DOHH2 (cell line): Measurements from ENCODE around the gene CDKN1B.

Experiments used
- H3F3A ChIP-seq: fragments of 200-600 bp; sonication (generic), shearing (Covaris generic); 2 replicates; pipeline ENCODE4 v1.6.0; 2016; ENCODE audit warnings: antibody characterized with exemption, mild to moderate bottlenecking; ENCODE audit not compliant: control insufficient read depth, insufficient read depth
- H3K27ac ChIP-seq: fragments of 200-600 bp; sonication (generic); 2 replicates; pipeline ENCODE4 v1.5.1; 2014; ENCODE audit warnings: low read depth, mild to moderate bottlenecking, low read length, moderate library complexity
- H3K27me3 ChIP-seq: fragments of 200-600 bp; sonication (generic); 2 replicates; pipeline ENCODE4 v1.6.1; 2014; ENCODE audit warnings: mild to moderate bottlenecking, low read length, mixed read lengths; ENCODE audit not compliant: control insufficient read depth
- H3K36me3 ChIP-seq: fragments of 200-600 bp; sonication (generic); 2 replicates; pipeline ENCODE4 v1.6.1; 2014; ENCODE audit warnings: mild to moderate bottlenecking, low read length, moderate library complexity, mixed read lengths; ENCODE audit not compliant: control insufficient read depth
- H3K4me1 ChIP-seq: fragments of 200-600 bp; sonication (generic); 2 replicates; pipeline ENCODE4 v1.6.1; 2014; ENCODE audit warnings: mild to moderate bottlenecking, low read length, mixed read lengths; ENCODE audit not compliant: control insufficient read depth
- H3K4me2 ChIP-seq: fragments of 200-600 bp; sonication (generic); 2 replicates; pipeline ENCODE4 v1.6.0; 2014; ENCODE audit warnings: mild to moderate bottlenecking, low read length, moderate library complexity
- H3K4me3 ChIP-seq: fragments of 200-600 bp; sonication (generic); 2 replicates; pipeline ENCODE4 v1.5.1; 2014; ENCODE audit warnings: mild to moderate bottlenecking, low read length, mixed read lengths
- H3K79me2 ChIP-seq: fragments of 200-600 bp; sonication (generic); 2 replicates; pipeline ENCODE4 v1.6.1; 2014; ENCODE audit warnings: mild to moderate bottlenecking, low read length, mixed read lengths; ENCODE audit not compliant: control insufficient read depth
- H3K9me2 ChIP-seq: fragments of 200-600 bp; sonication (generic); replicated peaks from 2 replicates; pipeline ENCODE4 v1.6.1; 2014; ENCODE audit warnings: mild to moderate bottlenecking, low read length, mixed read lengths; ENCODE audit not compliant: control insufficient read depth
- H3K9me3 ChIP-seq: fragments of 200-600 bp; sonication (generic); 2 replicates; pipeline ENCODE4 v1.6.1; 2014; ENCODE audit warnings: antibody characterized with exemption, low read length, mixed read lengths; ENCODE audit not compliant: control insufficient read depth, insufficient read depth
- H4K20me1 ChIP-seq: fragments of 200-600 bp; sonication (generic); 2 replicates; pipeline ENCODE4 v1.6.0; 2014; ENCODE audit warnings: low read depth, mild to moderate bottlenecking, antibody characterized with exemption, low read length, moderate library complexity; ENCODE audit not compliant: control insufficient read depth, insufficient read depth
- CTCF ChIP-seq: fragments of 200-600 bp; sonication (generic); IDR thresholded peaks from one replicate; pipeline ENCODE4 v1.5.1; 2014; ENCODE audit warnings: antibody characterized with exemption, mild to moderate bottlenecking, low read depth, low read length; ENCODE audit not compliant: poor library complexity, severe bottlenecking
- EZH2phosphoT487 ChIP-seq: fragments of 200-600 bp; sonication (generic); IDR thresholded peaks from 2 replicates; pipeline ENCODE4 v1.6.1; 2017; ENCODE audit warnings: borderline replicate concordance, mild to moderate bottlenecking, antibody characterized with exemption, low read length, moderate library complexity, mixed read lengths

CDKN1B gene

DNA sequence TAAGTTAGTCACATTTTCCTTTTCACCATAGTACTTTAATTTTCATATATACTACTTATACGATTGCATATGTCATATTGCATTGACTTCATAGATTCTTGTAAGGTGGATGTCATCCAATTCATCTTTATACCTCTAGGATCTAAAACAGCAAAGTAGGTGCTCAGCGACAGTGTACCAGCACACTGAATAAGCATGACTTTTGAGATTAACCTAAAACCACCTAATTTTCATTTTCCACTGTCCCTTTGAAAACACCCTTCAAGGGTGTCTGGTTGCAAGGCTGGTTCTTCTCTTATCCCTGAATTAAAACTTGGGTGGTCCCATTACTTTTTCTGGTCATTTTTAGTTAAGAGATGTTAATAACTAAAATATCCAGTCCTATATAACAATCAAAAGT is 25.6 kb upstream of the CDKN1B start:
- H3K27me3 ChIP-seq = no peaks in the 10 kb centered on the region
- no peaks in the 10 kb centered on the region for H3K79me2 ChIP-seq
- no peaks in the 10 kb centered on the region for H3K9me3 ChIP-seq
- no peaks in the 10 kb centered on the region for H4K20me1 ChIP-seq
- H3K9me2 ChIP-seq = no peaks in the 10 kb centered on the region
- peaks cover 2% of the 10 kb centered on the region; the same call in 1 of the 2 replicates for H3F3A ChIP-seq
- peaks cover 18% of the 10 kb centered on the region for H3K4me1 ChIP-seq
- H3K27ac ChIP-seq = no peak overlapping the region
- peaks cover 7% of the 10 kb centered on the region; the same call in 1 of the 2 replicates for H3K36me3 ChIP-seq
- H3K4me2 ChIP-seq = no peak overlapping the region
- TF ChIP-seq CTCF (no peak), EZH2phosphoT487 (no peak)
- no peak overlapping the region for H3K4me3 ChIP-seq

- peaks cover 8% of the 10 kb centered on the region; the same call in 1 of the 2 replicates for H3F3A ChIP-seq
- no peak for TF ChIP-seq EZH2phosphoT487
- no peak for TF ChIP-seq CTCF
- no peaks in the 10 kb centered on the region for H3K27me3 ChIP-seq
- H3K27ac ChIP-seq = no peak overlapping the region
- H3K9me2 ChIP-seq = no peaks in the 10 kb centered on the region
- H3K4me2 ChIP-seq = no peak overlapping the region
- no peaks in the 10 kb centered on the region for H3K9me3 ChIP-seq
- H4K20me1 ChIP-seq = no peaks in the 10 kb centered on the region
- peaks cover 30% of the 10 kb centered on the region for H3K4me1 ChIP-seq
- H3K79me2 ChIP-seq = no peaks in the 10 kb centered on the region
- H3K4me3 ChIP-seq = no peak overlapping the region
- H3K36me3 ChIP-seq = peaks cover 7% of the 10 kb centered on the region; the same call in 1 of the 2 replicates
Measured at GRCh38 chr12:12693111-12693671, 24.0 kb upstream of the CDKN1B start.

DNA sequence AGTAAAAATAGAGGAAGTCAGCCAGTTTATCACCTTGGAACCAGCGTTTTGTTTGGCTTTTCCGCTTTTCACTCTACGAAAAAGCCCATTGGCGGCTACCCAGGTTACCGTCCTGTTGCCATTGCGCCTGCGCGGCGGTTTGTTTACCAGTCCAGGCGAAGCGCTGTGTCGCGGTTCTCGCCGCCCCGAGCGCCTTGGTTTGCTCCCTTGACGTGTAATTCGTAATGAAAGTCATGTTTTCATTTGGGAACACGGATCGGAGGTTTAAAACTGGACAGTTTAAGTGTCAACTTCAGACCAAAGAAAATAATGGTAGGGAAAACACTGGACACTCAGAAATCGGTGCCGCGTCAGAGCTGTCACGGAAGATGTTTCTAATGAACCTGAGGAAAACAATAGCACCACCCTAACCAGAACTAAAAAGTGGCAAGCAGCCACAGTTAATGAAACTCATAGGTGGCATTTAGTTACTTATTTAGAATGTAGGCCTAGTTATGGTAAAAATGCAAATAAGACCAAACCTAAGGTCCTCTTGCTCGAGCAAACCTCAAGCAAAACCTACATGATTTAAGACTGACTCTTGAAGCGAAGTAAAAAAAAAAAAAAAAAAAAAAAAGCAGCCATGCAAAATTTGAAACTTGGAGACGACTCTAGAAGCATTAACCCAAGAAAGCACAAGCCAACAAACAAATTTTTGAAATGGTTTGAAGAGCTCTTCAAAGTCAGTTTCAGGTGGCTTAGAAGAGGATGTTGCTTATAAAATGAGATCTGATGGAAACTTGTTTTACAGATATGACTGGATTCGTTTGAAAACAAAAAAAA is 20.4 kb upstream of the CDKN1B start:
- TF ChIP-seq CTCF = no peak
- no peak for TF ChIP-seq EZH2phosphoT487
- Histone ChIP-seq H3K27me3 (no peaks in the 10 kb centered on the region), H3K9me2 (no peaks in the 10 kb centered on the region), H3K79me2 (no peaks in the 10 kb centered on the region), H3K4me1 (peaks cover 37% of the 10 kb centered on the region), H3K27ac (peak overlapping the region; percentile 91), H4K20me1 (no peaks in the 10 kb centered on the region), H3F3A (peaks cover 8% of the 10 kb centered on the region; the same call in 1 of the 2 replicates), H3K36me3 (peaks cover 7% of the 10 kb centered on the region; the same call in 1 of the 2 replicates), H3K4me3 (peak overlapping the region; percentile 76), H3K9me3 (no peaks in the 10 kb centered on the region), H3K4me2 (peak overlapping the region; percentile 97)
